Measurements from ENCODE around the gene MLLT10. TPM values are rescaled to one million over a fixed set of nuclear protein-coding genes. Genes with fewer than 3 reads are reported as not detected.

MLLT10 gene
- total RNA-seq, 1 experiment from 2014 or later: 45.2 TPM

GRCh38 chr10:21534604-21535493, 817 bp downstream of the MLLT10 start:
- POLR2A ChIA-PET: no interaction called here
- H3K9ac ChIP-seq (ENCODE audit: low read length): peak overlapping the region; percentile 69
- ATAC-seq (peak; percentile 38), DNase-seq (ENCODE audit: low read depth, low spot score) (no peak)
- H4K20me1 ChIP-seq (ENCODE audit: insufficient read depth): no peaks in the 10 kb centered on the region
- H3K27ac ChIP-seq (ENCODE audit: low read depth, low read length): peak overlapping the region; percentile 76
- H3K79me2 ChIP-seq (ENCODE audit: insufficient read depth, low read length): peaks cover 48% of the 10 kb centered on the region
- H3K4me2 ChIP-seq (ENCODE audit: low read length): peak overlapping the region; percentile 85
- no peaks in the 10 kb centered on the region for H3K27me3 ChIP-seq (ENCODE audit: insufficient read depth, low read length)
- H3K9me2 ChIP-seq (ENCODE audit: insufficient read depth): no peaks in the 10 kb centered on the region
- peaks cover 12 to 14% of the 10 kb centered on the region in 2 experiments; a peak in 3 of 4 replicates for H3K36me3 ChIP-seq (ENCODE audit: control insufficient read depth in 1 of 2, insufficient read depth in 2 of 2, low read length in 2 of 2)
- peaks cover 21 to 54% of the 10 kb centered on the region in 2 experiments; a peak in 3 of 4 replicates for H3K4me1 ChIP-seq (ENCODE audit: control insufficient read depth in 1 of 2, insufficient read depth in 2 of 2, low read length in 2 of 2)
- CTCF ChIA-PET: no interaction called here
- H2AFZ ChIP-seq (ENCODE audit: low read depth, low read length, poor library complexity, severe bottlenecking): no peak overlapping the region
- no peaks in the 10 kb centered on the region for H3K9me3 ChIP-seq (ENCODE audit: control insufficient read depth in 1 of 2, insufficient read depth in 1 of 2, low read depth in 1 of 2, low read length in 2 of 2)
- RAD21 ChIA-PET (ENCODE audit: low non-redundant PET in 1 of 2, low total read pairs in 2 of 2, uncharacterized antibody in 2 of 2, unreplicated experiment in 2 of 2): interaction anchor here in 1 of 2 experiments (0.7 kb wide), 1 partner anchor 19 kb away, joined by 4 read pairs; no protein-coding TSS in a partner anchor
- peak overlapping the region; percentile 60 to 70 for H3K4me3 ChIP-seq (replicated peaks in 1 of 2; ENCODE audit: low read depth in 1 of 2, low read length in 2 of 2)
- BruUV-seq (replicated peaks): no TSS peak
- intact Hi-C loops (cut with micrococcal nuclease): loop anchor here (5.0 kb wide), 1 partner anchor 363 kb away; no protein-coding TSS in a partner anchor
- peak; percentile 70 for TF ChIP-seq TCF7L2 (IDR thresholded peaks at IDR 0.05; ENCODE audit: borderline replicate concordance, extremely low read depth, insufficient read depth, insufficient read length)
- TF ChIP-seq FOSL1 (IDR thresholded peaks at IDR 0.05; ENCODE audit: low read depth): no peak
- no peak for TF ChIP-seq EGR1 (IDR thresholded peaks at IDR 0.05; ENCODE audit: low read depth)
- TF ChIP-seq SRF (IDR thresholded peaks at IDR 0.05; ENCODE audit: low read depth): no peak
- no peak for TF ChIP-seq JUND (IDR thresholded peaks at IDR 0.05)
- TF ChIP-seq ZBTB33 (IDR thresholded peaks at IDR 0.05; ENCODE audit: extremely low read depth, insufficient replicate concordance, low read length): no peak
- peak; percentile 25 for TF ChIP-seq YY1 (IDR thresholded peaks at IDR 0.05; ENCODE audit: extremely low read depth, insufficient replicate concordance, low read depth, low read length)
- no peak for TF ChIP-seq EZH2phosphoT487 (IDR thresholded peaks at IDR 0.05; ENCODE audit: borderline replicate concordance)
- no peak for TF ChIP-seq ATF3 (IDR thresholded peaks at IDR 0.05)
- 0 out of 2 replicates have a peak, but pooled peaks have one; percentile 34 for TF ChIP-seq MAX (IDR thresholded peaks at IDR 0.05)
- TF ChIP-seq RAD21 (IDR thresholded peaks at IDR 0.05; ENCODE audit: low read depth): no peak
- TF ChIP-seq POLR2AphosphoS5 (IDR thresholded peaks at IDR 0.05; ENCODE audit: low read depth, low read length): no peak
- no peak for TF ChIP-seq REST (IDR thresholded peaks at IDR 0.05; ENCODE audit: low read depth)
- TF ChIP-seq CBX3 (IDR thresholded peaks at IDR 0.05; ENCODE audit: low read depth): no peak
- no peak for TF ChIP-seq ZNF274 (IDR thresholded peaks at IDR 0.05; ENCODE audit: low read depth, low read length)
- TF ChIP-seq ELF1 (IDR thresholded peaks at IDR 0.05; ENCODE audit: borderline replicate concordance, low read depth): no peak
- peak; percentile 49 for TF ChIP-seq ZFX (IDR thresholded peaks at IDR 0.05)
- TF ChIP-seq CEBPB (IDR thresholded peaks at IDR 0.05; ENCODE audit: low read depth): no peak
- TF ChIP-seq EZH2 (IDR thresholded peaks at IDR 0.05): no peak
- TF ChIP-seq SP1 (IDR thresholded peaks at IDR 0.05; ENCODE audit: low read depth): no peak
- no peak for TF ChIP-seq SIN3A (IDR thresholded peaks at IDR 0.05; ENCODE audit: low read depth)
- TF ChIP-seq POLR2A (IDR thresholded peaks at IDR 0.05; ENCODE audit: borderline replicate concordance, extremely low read depth, insufficient read depth, insufficient read length): peak; percentile 23
